GM23338 (cell line): ENCODE measurements around the gene PLPP6. TPM values are rescaled to one million over a fixed set of nuclear protein-coding genes. Genes with fewer than 3 reads are reported as not detected.

Source experiments
- ATAC-seq: fragments of 200-7000 bp; cut with Tn5 transposase; 3 replicates; pipeline ENCODE4 v1.9.1; 2020
- DNase-seq: peaks from one replicate; pipeline ENCODE4 v3.0.0-alpha.2; 2015; ENCODE audit warnings: low spot score
- H2AFZ ChIP-seq: fragments of 200-600 bp; sonication (generic); 2 replicates; pipeline ENCODE4 v1.8.0; 2016; ENCODE audit warnings: antibody characterized with exemption, mild to moderate bottlenecking, moderate library complexity
- H3F3A ChIP-seq: fragments of 200-600 bp; sonication (generic); replicated peaks from 2 replicates; pipeline ENCODE4 v1.8.0; 2017; ENCODE audit warnings: antibody characterized with exemption, mixed run types, low read depth
- H3K27ac ChIP-seq: fragments of 200-600 bp; sonication (generic); 2 replicates; pipeline ENCODE4 v1.6.1; 2016; ENCODE audit warnings: low read depth
- H3K27me3 ChIP-seq: fragments of 200-600 bp; sonication (generic); 2 replicates; pipeline ENCODE4 v1.8.0; 2016; ENCODE audit warnings: mild to moderate bottlenecking, mixed run types, moderate library complexity; ENCODE audit not compliant: insufficient read depth
- H3K36me3 ChIP-seq: fragments of 200-600 bp; sonication (generic); 2 replicates; pipeline ENCODE4 v1.8.0; 2016; ENCODE audit warnings: mild to moderate bottlenecking; ENCODE audit not compliant: insufficient read depth
- H3K4me1 ChIP-seq: fragments of 200-600 bp; sonication (generic); 2 replicates; pipeline ENCODE4 v1.8.0; 2016; ENCODE audit warnings: mild to moderate bottlenecking, moderate library complexity; ENCODE audit not compliant: insufficient read depth
- H3K4me2 ChIP-seq: fragments of 200-600 bp; sonication (generic); 2 replicates; pipeline ENCODE4 v1.7.1; 2017; ENCODE audit warnings: mixed run types
- H3K4me3 ChIP-seq: fragments of 200-600 bp; sonication (generic); 2 replicates; pipeline ENCODE4 v1.6.1; 2016; ENCODE audit warnings: mixed run types
- H3K79me2 ChIP-seq: fragments of 200-600 bp; sonication (generic); replicated peaks from 2 replicates; pipeline ENCODE4 v1.8.0; 2017; ENCODE audit warnings: mild to moderate bottlenecking; ENCODE audit not compliant: insufficient read depth
- H3K9me2 ChIP-seq: fragments of 200-600 bp; sonication (generic); 2 replicates; pipeline ENCODE4 v1.8.0; 2017; ENCODE audit not compliant: insufficient read depth
- H4K20me1 ChIP-seq: fragments of 200-600 bp; sonication (generic); replicated peaks from 2 replicates; pipeline ENCODE4 v1.8.0; 2017; ENCODE audit warnings: mild to moderate bottlenecking; ENCODE audit not compliant: insufficient read depth
- H3K27ac Mint-ChIP-seq: 2 replicates; pipeline ENCODE4 v1.8.0; 2020; ENCODE audit warnings: inconsistent platforms, mild to moderate bottlenecking, moderate library complexity, mixed read lengths
- H3K27me3 Mint-ChIP-seq: 3 replicates; pipeline ENCODE4 v1.8.0; 2022; ENCODE audit warnings: low read depth, mild to moderate bottlenecking, moderate library complexity, mixed read lengths, inconsistent platforms; ENCODE audit not compliant: insufficient read depth, poor library complexity
- H3K36me3 Mint-ChIP-seq: 3 replicates; pipeline ENCODE4 v1.8.0; 2021; ENCODE audit warnings: low read depth, mild to moderate bottlenecking, inconsistent platforms, moderate library complexity, mixed read lengths
- H3K4me1 Mint-ChIP-seq: 3 replicates; pipeline ENCODE4 v1.8.0; 2020; ENCODE audit warnings: mild to moderate bottlenecking, inconsistent platforms, mixed read lengths
- H3K4me3 Mint-ChIP-seq: 3 replicates; pipeline ENCODE4 v1.8.0; 2021; ENCODE audit warnings: moderate library complexity, mild to moderate bottlenecking, inconsistent platforms, mixed read lengths
- H3K9me3 Mint-ChIP-seq: 3 replicates; pipeline ENCODE4 v1.8.0; 2020; ENCODE audit warnings: moderate library complexity, mild to moderate bottlenecking, inconsistent platforms, mixed read lengths
- CREB1 ChIP-seq: fragments of 250-450 bp; sonication (Bioruptor Pico); IDR thresholded peaks from 2 replicates; pipeline ENCODE4 v1.5.0; 2020; ENCODE audit warnings: low read depth, mild to moderate bottlenecking, moderate library complexity
- EZH2 ChIP-seq: fragments of 200-600 bp; sonication (generic); IDR thresholded peaks from one replicate; pipeline ENCODE4 v1.8.0; 2017; ENCODE audit warnings: antibody characterized with exemption, mild to moderate bottlenecking, low read depth; ENCODE audit not compliant: unreplicated experiment
- JUNB ChIP-seq: IDR thresholded peaks from one replicate; pipeline ENCODE4 v1.6.1; 2016; ENCODE audit warnings: antibody characterized with exemption; ENCODE audit not compliant: unreplicated experiment
- NANOG ChIP-seq: IDR thresholded peaks from 2 replicates; pipeline ENCODE4 v1.6.1; 2016; ENCODE audit warnings: antibody characterized with exemption, borderline replicate concordance
- STAT1 ChIP-seq: IDR thresholded peaks from one replicate; pipeline ENCODE4 v1.6.1; 2016; ENCODE audit warnings: antibody characterized with exemption; ENCODE audit not compliant: unreplicated experiment
- ZNF114 ChIP-seq: fragments of 250-450 bp; sonication (Bioruptor Pico); IDR thresholded peaks from 2 replicates; pipeline ENCODE4 v1.5.0; 2020; ENCODE audit warnings: mild to moderate bottlenecking, moderate library complexity
- ZNF331 ChIP-seq: fragments of 250-450 bp; sonication (Bioruptor Pico); IDR thresholded peaks from 2 replicates; pipeline ENCODE4 v1.5.0; 2020; ENCODE audit warnings: low read depth, mild to moderate bottlenecking, moderate library complexity
- polyA plus RNA-seq: library from polyadenylated mRNA; unstranded; fragments of >200 nt; fragmentation: Nextera tagmentation; extraction: Ambion mirVana; gene quantifications from 2 replicates; pipeline ENCODE4 v1.2.1, GENCODE V29; 2016
- total RNA-seq: library from RNA; depleted of rRNA; stranded (reverse); fragments of >200 nt; shearing (Covaris generic); gene quantifications from 2 replicates; pipeline ENCODE4 v1.2.3, GENCODE V29; 2014
- TF ChIP-seq, protein P1 (sequence below): IDR thresholded peaks from 2 replicates; pipeline ENCODE4 v1.6.1; 2016; ENCODE audit warnings: antibody characterized with exemption
- TF ChIP-seq, protein P2 (sequence below): fragments of 250-450 bp; sonication (Bioruptor Pico); IDR thresholded peaks from 2 replicates; pipeline ENCODE4 v1.5.0; 2020; ENCODE audit warnings: mild to moderate bottlenecking, moderate library complexity

The PLPP6 gene
- total and polyA plus RNA-seq, 2 experiments from 2014 or later: 6.3 to 13.2 TPM

DNA sequence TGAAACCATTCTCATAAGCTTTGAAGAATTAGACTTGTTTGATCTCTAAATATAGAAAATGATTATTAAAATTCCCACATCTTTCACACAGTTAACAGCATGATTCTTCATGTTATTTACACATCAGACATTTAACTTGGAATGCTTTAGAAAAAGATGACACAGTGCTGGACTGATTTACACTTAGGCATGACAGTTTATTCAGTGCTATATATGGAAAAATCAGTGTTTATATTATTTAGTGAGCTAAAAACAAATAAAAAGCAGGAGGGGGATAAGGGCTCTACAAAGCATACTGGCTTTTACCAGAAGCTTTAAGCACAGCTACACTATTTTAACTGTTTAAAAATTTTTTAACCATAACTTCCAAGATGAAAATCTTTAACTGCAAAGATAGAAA lies 47.3 kb downstream of the PLPP6 start:
- H3K4me1 ChIP-seq: no peaks in the 10 kb centered on the region
- peaks cover 3% of the 10 kb centered on the region; the same call in 2 of the 3 replicates for H3K9me3 Mint-ChIP-seq
- H3K27ac ChIP-seq: no peak overlapping the region
- no peaks in the 10 kb centered on the region for H4K20me1 ChIP-seq
- H2AFZ ChIP-seq: no peak overlapping the region
- H3K36me3 Mint-ChIP-seq: peaks cover 14% of the 10 kb centered on the region
- no peak for DNase-seq
- H3K9me2 ChIP-seq: no peaks in the 10 kb centered on the region
- no peak overlapping the region for H3K4me3 ChIP-seq
- no peak for ATAC-seq
- no peak overlapping the region for H3K4me2 ChIP-seq
- H3K27me3 Mint-ChIP-seq: no peaks in the 10 kb centered on the region
- no peak overlapping the region for H3K4me3 Mint-ChIP-seq
- H3K27me3 ChIP-seq: no peaks in the 10 kb centered on the region
- peaks cover 9% of the 10 kb centered on the region; the same call in 1 of the 2 replicates for H3K36me3 ChIP-seq
- no peaks in the 10 kb centered on the region for H3F3A ChIP-seq
- H3K79me2 ChIP-seq: no peaks in the 10 kb centered on the region
- TF ChIP-seq JUNB (no peak), CREB1 (CRISPR knock-in tag) (no peak), EZH2 (no peak), NANOG (no peak), ZNF331 (CRISPR knock-in tag) (no peak), STAT1 (no peak), ZNF114 (no peak)
- TF ChIP-seq, protein P1, sequence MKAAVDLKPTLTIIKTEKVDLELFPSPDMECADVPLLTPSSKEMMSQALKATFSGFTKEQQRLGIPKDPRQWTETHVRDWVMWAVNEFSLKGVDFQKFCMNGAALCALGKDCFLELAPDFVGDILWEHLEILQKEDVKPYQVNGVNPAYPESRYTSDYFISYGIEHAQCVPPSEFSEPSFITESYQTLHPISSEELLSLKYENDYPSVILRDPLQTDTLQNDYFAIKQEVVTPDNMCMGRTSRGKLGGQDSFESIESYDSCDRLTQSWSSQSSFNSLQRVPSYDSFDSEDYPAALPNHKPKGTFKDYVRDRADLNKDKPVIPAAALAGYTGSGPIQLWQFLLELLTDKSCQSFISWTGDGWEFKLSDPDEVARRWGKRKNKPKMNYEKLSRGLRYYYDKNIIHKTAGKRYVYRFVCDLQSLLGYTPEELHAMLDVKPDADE: no peak
- TF ChIP-seq, protein P2, sequence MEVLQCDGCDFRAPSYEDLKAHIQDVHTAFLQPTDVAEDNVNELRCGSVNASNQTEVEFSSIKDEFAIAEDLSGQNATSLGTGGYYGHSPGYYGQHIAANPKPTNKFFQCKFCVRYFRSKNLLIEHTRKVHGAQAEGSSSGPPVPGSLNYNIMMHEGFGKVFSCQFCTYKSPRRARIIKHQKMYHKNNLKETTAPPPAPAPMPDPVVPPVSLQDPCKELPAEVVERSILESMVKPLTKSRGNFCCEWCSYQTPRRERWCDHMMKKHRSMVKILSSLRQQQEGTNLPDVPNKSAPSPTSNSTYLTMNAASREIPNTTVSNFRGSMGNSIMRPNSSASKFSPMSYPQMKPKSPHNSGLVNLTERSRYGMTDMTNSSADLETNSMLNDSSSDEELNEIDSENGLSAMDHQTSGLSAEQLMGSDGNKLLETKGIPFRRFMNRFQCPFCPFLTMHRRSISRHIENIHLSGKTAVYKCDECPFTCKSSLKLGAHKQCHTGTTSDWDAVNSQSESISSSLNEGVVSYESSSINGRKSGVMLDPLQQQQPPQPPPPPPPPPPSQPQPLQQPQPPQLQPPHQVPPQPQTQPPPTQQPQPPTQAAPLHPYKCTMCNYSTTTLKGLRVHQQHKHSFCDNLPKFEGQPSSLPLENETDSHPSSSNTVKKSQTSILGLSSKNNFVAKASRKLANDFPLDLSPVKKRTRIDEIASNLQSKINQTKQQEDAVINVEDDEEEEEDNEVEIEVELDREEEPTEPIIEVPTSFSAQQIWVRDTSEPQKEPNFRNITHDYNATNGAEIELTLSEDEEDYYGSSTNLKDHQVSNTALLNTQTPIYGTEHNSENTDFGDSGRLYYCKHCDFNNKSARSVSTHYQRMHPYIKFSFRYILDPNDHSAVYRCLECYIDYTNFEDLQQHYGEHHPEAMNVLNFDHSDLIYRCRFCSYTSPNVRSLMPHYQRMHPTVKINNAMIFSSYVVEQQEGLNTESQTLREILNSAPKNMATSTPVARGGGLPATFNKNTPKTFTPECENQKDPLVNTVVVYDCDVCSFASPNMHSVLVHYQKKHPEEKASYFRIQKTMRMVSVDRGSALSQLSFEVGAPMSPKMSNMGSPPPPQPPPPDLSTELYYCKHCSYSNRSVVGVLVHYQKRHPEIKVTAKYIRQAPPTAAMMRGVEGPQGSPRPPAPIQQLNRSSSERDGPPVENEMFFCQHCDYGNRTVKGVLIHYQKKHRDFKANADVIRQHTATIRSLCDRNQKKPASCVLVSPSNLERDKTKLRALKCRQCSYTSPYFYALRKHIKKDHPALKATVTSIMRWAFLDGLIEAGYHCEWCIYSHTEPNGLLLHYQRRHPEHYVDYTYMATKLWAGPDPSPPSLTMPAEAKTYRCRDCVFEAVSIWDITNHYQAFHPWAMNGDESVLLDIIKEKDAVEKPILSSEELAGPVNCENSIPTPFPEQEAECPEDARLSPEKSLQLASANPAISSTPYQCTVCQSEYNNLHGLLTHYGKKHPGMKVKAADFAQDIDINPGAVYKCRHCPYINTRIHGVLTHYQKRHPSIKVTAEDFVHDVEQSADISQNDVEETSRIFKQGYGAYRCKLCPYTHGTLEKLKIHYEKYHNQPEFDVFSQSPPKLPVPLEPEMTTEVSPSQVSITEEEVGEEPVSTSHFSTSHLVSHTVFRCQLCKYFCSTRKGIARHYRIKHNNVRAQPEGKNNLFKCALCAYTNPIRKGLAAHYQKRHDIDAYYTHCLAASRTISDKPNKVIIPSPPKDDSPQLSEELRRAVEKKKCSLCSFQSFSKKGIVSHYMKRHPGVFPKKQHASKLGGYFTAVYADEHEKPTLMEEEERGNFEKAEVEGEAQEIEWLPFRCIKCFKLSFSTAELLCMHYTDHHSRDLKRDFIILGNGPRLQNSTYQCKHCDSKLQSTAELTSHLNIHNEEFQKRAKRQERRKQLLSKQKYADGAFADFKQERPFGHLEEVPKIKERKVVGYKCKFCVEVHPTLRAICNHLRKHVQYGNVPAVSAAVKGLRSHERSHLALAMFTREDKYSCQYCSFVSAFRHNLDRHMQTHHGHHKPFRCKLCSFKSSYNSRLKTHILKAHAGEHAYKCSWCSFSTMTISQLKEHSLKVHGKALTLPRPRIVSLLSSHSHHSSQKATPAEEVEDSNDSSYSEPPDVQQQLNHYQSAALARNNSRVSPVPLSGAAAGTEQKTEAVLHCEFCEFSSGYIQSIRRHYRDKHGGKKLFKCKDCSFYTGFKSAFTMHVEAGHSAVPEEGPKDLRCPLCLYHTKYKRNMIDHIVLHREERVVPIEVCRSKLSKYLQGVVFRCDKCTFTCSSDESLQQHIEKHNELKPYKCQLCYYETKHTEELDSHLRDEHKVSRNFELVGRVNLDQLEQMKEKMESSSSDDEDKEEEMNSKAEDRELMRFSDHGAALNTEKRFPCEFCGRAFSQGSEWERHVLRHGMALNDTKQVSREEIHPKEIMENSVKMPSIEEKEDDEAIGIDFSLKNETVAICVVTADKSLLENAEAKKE (CRISPR knock-in tag): no peak
- no peaks in the 10 kb centered on the region for H3K4me1 Mint-ChIP-seq
- no peak overlapping the region for H3K27ac Mint-ChIP-seq
